Measurements from ENCODE around the gene VSTM2L.

DNA sequence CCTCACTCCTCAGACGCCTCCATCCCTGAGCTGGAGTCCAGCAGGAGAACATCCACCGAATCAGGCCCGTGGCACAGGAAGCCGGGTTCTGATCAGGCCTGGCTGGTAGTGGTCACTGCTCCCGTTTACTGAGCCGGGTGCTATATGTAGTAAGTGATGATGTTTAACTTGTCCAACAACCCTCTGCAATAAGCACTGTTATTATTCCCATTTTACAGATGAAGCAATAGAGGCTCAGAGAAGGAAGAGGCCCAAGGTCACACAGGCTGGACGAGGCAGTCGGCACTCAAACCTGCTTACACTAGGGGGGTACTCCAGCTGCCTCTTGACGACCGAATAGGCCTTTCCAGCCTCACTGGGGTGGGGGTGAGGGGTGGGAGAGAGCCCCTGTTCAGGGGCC, 14.3 kb upstream of the VSTM2L start:
- TF ChIP-seq NFIC (IDR thresholded peaks at IDR 0.05) (no peak), EP300 (IDR thresholded peaks at IDR 0.05; ENCODE audit: borderline replicate concordance) (no peak), CREB1 (IDR thresholded peaks at IDR 0.05; ENCODE audit: low read depth) (no peak), TAF1 (IDR thresholded peaks at IDR 0.05; ENCODE audit: low read depth) (no peak), FOXM1 (IDR thresholded peaks at IDR 0.05; ENCODE audit: borderline replicate concordance, low read depth) (no peak), ZBTB7A (IDR thresholded peaks at IDR 0.05; ENCODE audit: low read depth) (no peak)
- TF ChIP-seq, protein P1, sequence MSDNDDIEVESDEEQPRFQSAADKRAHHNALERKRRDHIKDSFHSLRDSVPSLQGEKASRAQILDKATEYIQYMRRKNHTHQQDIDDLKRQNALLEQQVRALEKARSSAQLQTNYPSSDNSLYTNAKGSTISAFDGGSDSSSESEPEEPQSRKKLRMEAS (IDR thresholded peaks at IDR 0.05), result no peak
- TF ChIP-seq, protein P2, sequence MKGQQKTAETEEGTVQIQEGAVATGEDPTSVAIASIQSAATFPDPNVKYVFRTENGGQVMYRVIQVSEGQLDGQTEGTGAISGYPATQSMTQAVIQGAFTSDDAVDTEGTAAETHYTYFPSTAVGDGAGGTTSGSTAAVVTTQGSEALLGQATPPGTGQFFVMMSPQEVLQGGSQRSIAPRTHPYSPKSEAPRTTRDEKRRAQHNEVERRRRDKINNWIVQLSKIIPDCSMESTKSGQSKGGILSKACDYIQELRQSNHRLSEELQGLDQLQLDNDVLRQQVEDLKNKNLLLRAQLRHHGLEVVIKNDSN (IDR thresholded peaks at IDR 0.05), result no peak
- TF ChIP-seq, protein P3, sequence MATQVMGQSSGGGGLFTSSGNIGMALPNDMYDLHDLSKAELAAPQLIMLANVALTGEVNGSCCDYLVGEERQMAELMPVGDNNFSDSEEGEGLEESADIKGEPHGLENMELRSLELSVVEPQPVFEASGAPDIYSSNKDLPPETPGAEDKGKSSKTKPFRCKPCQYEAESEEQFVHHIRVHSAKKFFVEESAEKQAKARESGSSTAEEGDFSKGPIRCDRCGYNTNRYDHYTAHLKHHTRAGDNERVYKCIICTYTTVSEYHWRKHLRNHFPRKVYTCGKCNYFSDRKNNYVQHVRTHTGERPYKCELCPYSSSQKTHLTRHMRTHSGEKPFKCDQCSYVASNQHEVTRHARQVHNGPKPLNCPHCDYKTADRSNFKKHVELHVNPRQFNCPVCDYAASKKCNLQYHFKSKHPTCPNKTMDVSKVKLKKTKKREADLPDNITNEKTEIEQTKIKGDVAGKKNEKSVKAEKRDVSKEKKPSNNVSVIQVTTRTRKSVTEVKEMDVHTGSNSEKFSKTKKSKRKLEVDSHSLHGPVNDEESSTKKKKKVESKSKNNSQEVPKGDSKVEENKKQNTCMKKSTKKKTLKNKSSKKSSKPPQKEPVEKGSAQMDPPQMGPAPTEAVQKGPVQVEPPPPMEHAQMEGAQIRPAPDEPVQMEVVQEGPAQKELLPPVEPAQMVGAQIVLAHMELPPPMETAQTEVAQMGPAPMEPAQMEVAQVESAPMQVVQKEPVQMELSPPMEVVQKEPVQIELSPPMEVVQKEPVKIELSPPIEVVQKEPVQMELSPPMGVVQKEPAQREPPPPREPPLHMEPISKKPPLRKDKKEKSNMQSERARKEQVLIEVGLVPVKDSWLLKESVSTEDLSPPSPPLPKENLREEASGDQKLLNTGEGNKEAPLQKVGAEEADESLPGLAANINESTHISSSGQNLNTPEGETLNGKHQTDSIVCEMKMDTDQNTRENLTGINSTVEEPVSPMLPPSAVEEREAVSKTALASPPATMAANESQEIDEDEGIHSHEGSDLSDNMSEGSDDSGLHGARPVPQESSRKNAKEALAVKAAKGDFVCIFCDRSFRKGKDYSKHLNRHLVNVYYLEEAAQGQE (IDR thresholded peaks at IDR 0.05; ENCODE audit: low read depth), result no peak

Data from Ishikawa (cell line).